Upper lobe of left lung (tissue), 4 donors: ENCODE measurements around the gene NSMCE1.

Experiments used
- CTCF ChIP-seq, 6 experiments: fragments of 450-650 bp in 4 of 6; fragments of 200-600 bp in 2 of 6; sonication (generic) in 2 of 6; IDR thresholded peaks; one replicate each; pipeline ENCODE4 v1.5.1; 2016 to 2019; ENCODE audit warnings: antibody characterized with exemption in 6 of 6
- EP300 ChIP-seq, 4 donors: sonication (generic); formaldehyde crosslinking; IDR thresholded peaks; one replicate each; pipeline ENCODE4 v1.5.1; 2017; ENCODE audit warnings: antibody characterized with exemption in 4 of 4, control low read depth in 2 of 4
- POLR2A ChIP-seq, 4 donors: fragments of 450-650 bp; IDR thresholded peaks; one replicate each; pipeline ENCODE4 v1.5.1; 2016 to 2017; ENCODE audit warnings: antibody characterized with exemption in 4 of 4, mild to moderate bottlenecking in 2 of 4
- POLR2AphosphoS5 ChIP-seq, 2 donors: sonication (generic); formaldehyde crosslinking; IDR thresholded peaks; one replicate each; pipeline ENCODE4 v1.5.1; 2017; ENCODE audit warnings: antibody characterized with exemption in 2 of 2

GRCh38 chr16:27305839-27306442, 37.4 kb upstream of the NSMCE1 start:
- no peak for TF ChIP-seq POLR2AphosphoS5 (IDR thresholded peaks at IDR 0.05)
- no peak for TF ChIP-seq EP300 (IDR thresholded peaks at IDR 0.05)
- TF ChIP-seq CTCF (IDR thresholded peaks at IDR 0.05), result no peak
- TF ChIP-seq POLR2A (IDR thresholded peaks at IDR 0.05), result no peak
